ENCODE data around the gene SNTN. TPM values are rescaled to one million over a fixed set of nuclear protein-coding genes. Genes with fewer than 3 reads are reported as not detected.
"Not testable (repeated sequence)": the region's sequence is repeated elsewhere in the genome, so short reads cannot be mapped to it uniquely, and the experiment has no call there.

Gene SNTN
- total and polyA plus RNA-seq, 9 of the 15 experiments (the other 6 are each of a cell fraction or from before 2014, with no cell fraction given), result not detected

DNA sequence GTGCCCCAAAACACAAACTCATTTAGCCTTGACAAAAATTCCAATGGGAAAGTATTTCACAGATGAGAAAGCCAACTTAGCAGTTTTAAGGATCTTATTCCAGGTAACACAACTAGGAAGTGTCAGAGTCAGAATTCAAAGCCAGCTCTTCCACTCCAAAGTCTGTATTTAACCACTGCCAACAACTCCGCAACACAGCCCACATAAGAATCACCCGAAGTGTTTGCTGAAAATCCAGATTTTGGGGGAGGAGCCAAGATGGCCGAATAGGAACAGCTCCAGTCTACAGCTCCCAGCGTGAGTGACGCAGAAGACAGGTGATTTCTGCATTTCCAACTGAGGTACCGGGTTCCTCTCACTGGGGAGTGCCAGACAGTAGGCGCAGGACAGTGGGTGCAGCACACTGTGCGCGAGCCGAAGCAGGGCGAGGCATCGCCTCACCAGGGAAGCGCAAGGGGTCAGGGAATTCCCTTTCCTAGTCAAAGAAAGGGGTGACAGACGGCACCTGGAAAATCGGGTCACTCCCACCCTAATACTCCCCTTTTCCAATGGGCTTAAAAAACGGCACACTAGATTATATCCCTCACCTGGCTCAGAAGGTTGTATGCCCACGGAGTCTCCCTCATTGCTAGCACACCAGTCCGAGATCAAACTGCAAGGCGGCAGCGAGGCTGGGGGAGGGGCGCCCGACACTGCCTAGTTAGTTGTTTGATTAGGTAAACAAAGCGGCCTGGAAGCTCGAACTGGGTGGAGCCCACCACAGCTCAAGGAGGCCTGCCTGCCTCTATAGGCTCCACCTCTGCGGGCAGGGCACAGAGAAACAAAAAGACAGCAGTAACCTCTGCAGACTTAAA, 7.3 kb upstream of the SNTN start:
- CTCF ChIA-PET (ENCODE audit: low intra/inter-chr PET ratio); ATAC-seq; POLR2A ChIA-PET; FAIRE-seq; H3K9me1 ChIP-seq (ENCODE audit: control insufficient read depth, insufficient read depth, low read length); BruUV-seq (replicated peaks); H3K9ac ChIP-seq (ENCODE audit: insufficient read depth in 1 of 2, low read depth in 2 of 2, low read length in 2 of 2); in situ Hi-C loops (cut with MboI); H2AFZ ChIP-seq (ENCODE audit: low read depth, low read length); H3K4me2 ChIP-seq (ENCODE audit: insufficient read depth, low read length); H3K36me3 ChIP-seq (ENCODE audit: control insufficient read depth, insufficient read depth, low read length); H3K4me1 ChIP-seq (replicated peaks in 1 of 2; ENCODE audit: control insufficient read depth in 2 of 2, insufficient read depth in 2 of 2, low read length in 2 of 2); DNase-seq (ENCODE audit: extremely low read depth in 1 of 4, low spot score in 3 of 4); H4K20me1 ChIP-seq (replicated peaks; ENCODE audit: control insufficient read depth, insufficient read depth, low read length); H3K4me3 ChIP-seq; H3K9me3 ChIP-seq (replicated peaks; ENCODE audit: control insufficient read depth, insufficient read depth, low read depth, low read length); H3K27ac ChIP-seq (ENCODE audit: extremely low read depth, low read depth, low read length); intact Hi-C loops (cut with micrococcal nuclease); H3K27me3 ChIP-seq (ENCODE audit: control insufficient read depth in 2 of 2, insufficient read depth in 2 of 2, low read length in 2 of 2); H3K79me2 ChIP-seq (ENCODE audit: control insufficient read depth, insufficient read depth, low read length): not testable (repeated sequence)
- TF ChIP-seq, protein P1, sequence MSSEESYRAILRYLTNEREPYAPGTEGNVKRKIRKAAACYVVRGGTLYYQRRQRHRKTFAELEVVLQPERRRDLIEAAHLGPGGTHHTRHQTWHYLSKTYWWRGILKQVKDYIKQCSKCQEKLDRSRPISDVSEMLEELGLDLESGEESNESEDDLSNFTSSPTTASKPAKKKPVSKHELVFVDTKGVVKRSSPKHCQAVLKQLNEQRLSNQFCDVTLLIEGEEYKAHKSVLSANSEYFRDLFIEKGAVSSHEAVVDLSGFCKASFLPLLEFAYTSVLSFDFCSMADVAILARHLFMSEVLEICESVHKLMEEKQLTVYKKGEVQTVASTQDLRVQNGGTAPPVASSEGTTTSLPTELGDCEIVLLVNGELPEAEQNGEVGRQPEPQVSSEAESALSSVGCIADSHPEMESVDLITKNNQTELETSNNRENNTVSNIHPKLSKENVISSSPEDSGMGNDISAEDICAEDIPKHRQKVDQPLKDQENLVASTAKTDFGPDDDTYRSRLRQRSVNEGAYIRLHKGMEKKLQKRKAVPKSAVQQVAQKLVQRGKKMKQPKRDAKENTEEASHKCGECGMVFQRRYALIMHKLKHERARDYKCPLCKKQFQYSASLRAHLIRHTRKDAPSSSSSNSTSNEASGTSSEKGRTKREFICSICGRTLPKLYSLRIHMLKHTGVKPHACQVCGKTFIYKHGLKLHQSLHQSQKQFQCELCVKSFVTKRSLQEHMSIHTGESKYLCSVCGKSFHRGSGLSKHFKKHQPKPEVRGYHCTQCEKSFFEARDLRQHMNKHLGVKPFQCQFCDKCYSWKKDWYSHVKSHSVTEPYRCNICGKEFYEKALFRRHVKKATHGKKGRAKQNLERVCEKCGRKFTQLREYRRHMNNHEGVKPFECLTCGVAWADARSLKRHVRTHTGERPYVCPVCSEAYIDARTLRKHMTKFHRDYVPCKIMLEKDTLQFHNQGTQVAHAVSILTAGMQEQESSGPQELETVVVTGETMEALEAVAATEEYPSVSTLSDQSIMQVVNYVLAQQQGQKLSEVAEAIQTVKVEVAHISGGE (CRISPR knock-in tag; IDR thresholded peaks at IDR 0.05), result peak in 1 of 3 experiments; percentile 15; a peak in 2 of 6 replicates
- under 1% methylated on average over 17 of the region's 25 CpGs for WGBS (ENCODE audit: insufficient coverage, low coverage, missing lambda C conversion rate)

All from K562 (cell line).